ENCODE results near the gene PRICKLE2.

Gene PRICKLE2

GRCh38 chr3:64199932-64200331, 25.3 kb downstream of the PRICKLE2 start:
- ChIA-PET POLR2A (no interaction called here), CTCF (interaction anchor here (0.7 kb wide), 2 partner anchors 43 to 233 kb away, joined by 4 to 5 read pairs; no protein-coding TSS in a partner anchor)

DNA sequence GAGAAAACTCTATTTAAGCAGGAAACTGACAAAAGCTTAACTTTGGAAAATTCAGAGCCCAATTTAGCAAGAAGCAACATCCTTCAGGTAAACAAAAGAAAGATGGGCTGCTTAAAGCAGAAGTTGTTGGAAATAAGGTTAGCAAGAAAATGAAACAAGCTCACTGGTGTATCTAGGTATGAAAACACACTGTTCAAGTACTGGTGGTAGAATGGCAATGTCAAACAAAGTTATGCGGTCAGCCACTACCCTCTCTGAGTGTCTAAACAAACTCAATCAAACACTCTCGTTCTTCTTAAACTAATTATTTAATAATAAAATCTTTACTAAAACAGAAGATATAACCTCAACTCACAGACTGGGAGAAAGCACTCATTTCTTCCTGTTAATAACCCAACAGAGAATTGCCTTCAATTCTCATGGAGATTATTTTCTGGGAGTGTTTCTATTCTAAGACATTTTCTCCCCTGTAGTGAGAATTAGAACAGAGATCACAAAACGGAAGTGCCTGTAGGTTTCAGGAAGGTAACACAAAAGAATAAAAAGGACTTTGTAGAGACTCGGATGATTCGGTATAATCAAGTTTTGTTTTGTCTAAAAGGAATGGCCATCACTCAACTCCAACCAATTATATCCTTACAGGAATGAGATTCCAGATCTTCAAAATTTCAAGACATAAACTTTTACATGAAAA, 28.9 kb downstream of the PRICKLE2 start:
- POLR2A ChIA-PET, result no interaction called here
- CTCF ChIA-PET, result no interaction called here
- H3K27ac ChIP-seq (ENCODE audit: extremely low read depth, low read depth, low read length), result no peak overlapping the region

More at GRCh38 chr3:64199932-64200331, 25.3 kb downstream of the PRICKLE2 start:
- TF ChIP-seq ZNF747 (tag by site-specific recombination; IDR thresholded peaks at IDR 0.05), result no peak
- no peak for TF ChIP-seq ZNF157 (tag by site-specific recombination; IDR thresholded peaks at IDR 0.05)
- no peak for TF ChIP-seq ZBTB6 (tag by site-specific recombination; IDR thresholded peaks at IDR 0.05)
- no peak for TF ChIP-seq HOXC10 (CRISPR knock-in tag; IDR thresholded peaks at IDR 0.05)
- TF ChIP-seq, protein P1, sequence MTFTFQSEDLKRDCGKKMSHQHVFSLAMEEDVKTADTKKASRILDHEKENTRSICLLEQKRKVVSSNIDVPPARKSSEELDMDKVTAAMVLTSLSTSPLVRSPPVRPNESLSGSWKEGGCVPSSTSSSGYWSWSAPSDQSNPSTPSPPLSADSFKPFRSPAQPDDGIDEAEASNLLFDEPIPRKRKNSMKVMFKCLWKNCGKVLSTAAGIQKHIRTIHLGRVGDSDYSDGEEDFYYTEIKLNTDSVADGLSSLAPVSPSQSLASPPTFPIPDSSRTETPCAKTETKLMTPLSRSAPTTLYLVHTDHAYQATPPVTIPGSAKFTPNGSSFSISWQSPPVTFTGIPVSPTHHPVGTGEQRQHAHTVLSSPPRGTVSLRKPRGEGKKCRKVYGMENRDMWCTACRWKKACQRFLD (tag by site-specific recombination; IDR thresholded peaks at IDR 0.05), result no peak
- TF ChIP-seq ZNF664 (tag by site-specific recombination; IDR thresholded peaks at IDR 0.05), result no peak
- TF ChIP-seq KLF17 (tag by site-specific recombination; IDR thresholded peaks at IDR 0.05), result no peak
- no peaks in the 10 kb centered on the region for H3K4me1 ChIP-seq (ENCODE audit: control insufficient read depth, insufficient read depth, low read length)
- no peak overlapping the region for H3K27ac ChIP-seq (ENCODE audit: extremely low read depth, low read depth, low read length)
- no peak overlapping the region for H3K4me3 ChIP-seq (ENCODE audit: low read depth, low read length)
- H3K9me3 ChIP-seq (ENCODE audit: control insufficient read depth, insufficient read depth, low read depth, low read length), result no peaks in the 10 kb centered on the region
- peaks cover 0 to 4% of the 10 kb centered on the region in 2 experiments; a peak in 1 of 3 replicates for H3K36me3 ChIP-seq (ENCODE audit: control insufficient read depth in 2 of 2, insufficient read depth in 1 of 2, low read length in 2 of 2)

More for the DNA sequence above, 28.9 kb downstream of the PRICKLE2 start:
- Histone ChIP-seq H3K36me3 (ENCODE audit: control insufficient read depth in 2 of 2, insufficient read depth in 1 of 2, low read length in 2 of 2) (peaks cover 0 to 4% of the 10 kb centered on the region in 2 experiments; a peak in 1 of 3 replicates), H3K9me3 (ENCODE audit: control insufficient read depth, insufficient read depth, low read depth, low read length) (no peaks in the 10 kb centered on the region), H3K4me1 (ENCODE audit: control insufficient read depth, insufficient read depth, low read length) (no peaks in the 10 kb centered on the region), H3K4me3 (ENCODE audit: low read depth, low read length) (no peak overlapping the region)
- TF ChIP-seq ZNF280D (tag by site-specific recombination; IDR thresholded peaks at IDR 0.05), result no peak
- TF ChIP-seq HOXA7 (CRISPR knock-in tag; IDR thresholded peaks at IDR 0.05; ENCODE audit: borderline replicate concordance), result no peak
- TF ChIP-seq ZNF311 (tag by site-specific recombination; IDR thresholded peaks at IDR 0.05; ENCODE audit: borderline replicate concordance), result no peak
- no peak for TF ChIP-seq SCRT2 (tag by site-specific recombination; IDR thresholded peaks at IDR 0.05)
- TF ChIP-seq ZNF433 (tag by site-specific recombination; IDR thresholded peaks at IDR 0.05; ENCODE audit: low read depth), result no peak
- no peak for TF ChIP-seq IKZF3 (tag by site-specific recombination; IDR thresholded peaks at IDR 0.05)
- TF ChIP-seq MZF1 (tag by site-specific recombination; IDR thresholded peaks at IDR 0.05; ENCODE audit: borderline replicate concordance), result no peak
- TF ChIP-seq ZNF394 (tag by site-specific recombination; IDR thresholded peaks at IDR 0.05; ENCODE audit: borderline replicate concordance), result no peak
- TF ChIP-seq KLF16 (tag by site-specific recombination; IDR thresholded peaks at IDR 0.05), result no peak
- TF ChIP-seq AEBP2 (tag by site-specific recombination; IDR thresholded peaks at IDR 0.05; ENCODE audit: borderline replicate concordance), result no peak
- no peak for TF ChIP-seq ZNF549 (tag by site-specific recombination; IDR thresholded peaks at IDR 0.05)
- TF ChIP-seq ZNF664 (tag by site-specific recombination; IDR thresholded peaks at IDR 0.05), result no peak
- no peak for TF ChIP-seq ZNF670 (tag by site-specific recombination; IDR thresholded peaks at IDR 0.05; ENCODE audit: low read depth)
- no peak for TF ChIP-seq MYNN (tag by site-specific recombination; IDR thresholded peaks at IDR 0.05; ENCODE audit: borderline replicate concordance)
- no peak for TF ChIP-seq SALL2 (tag by site-specific recombination; IDR thresholded peaks at IDR 0.05; ENCODE audit: borderline replicate concordance)
- no peak for TF ChIP-seq ZBTB20 (tag by site-specific recombination; IDR thresholded peaks at IDR 0.05)
- no peak for TF ChIP-seq ZNF513 (tag by site-specific recombination; IDR thresholded peaks at IDR 0.05)

Data from HEK293 (cell line).